GM23338 (cell line): ENCODE measurements around the gene MFSD11. TPM values are rescaled to one million over a fixed set of nuclear protein-coding genes. Genes with fewer than 3 reads are reported as not detected.

Source experiments
- ATAC-seq: fragments of 200-7000 bp; cut with Tn5 transposase; 3 replicates; pipeline ENCODE4 v1.9.1; 2020
- DNase-seq: peaks from one replicate; pipeline ENCODE4 v3.0.0-alpha.2; 2015; ENCODE audit warnings: low spot score
- H2AFZ ChIP-seq: fragments of 200-600 bp; sonication (generic); 2 replicates; pipeline ENCODE4 v1.8.0; 2016; ENCODE audit warnings: antibody characterized with exemption, mild to moderate bottlenecking, moderate library complexity
- H3F3A ChIP-seq: fragments of 200-600 bp; sonication (generic); replicated peaks from 2 replicates; pipeline ENCODE4 v1.8.0; 2017; ENCODE audit warnings: antibody characterized with exemption, mixed run types, low read depth
- H3K27ac ChIP-seq: fragments of 200-600 bp; sonication (generic); 2 replicates; pipeline ENCODE4 v1.6.1; 2016; ENCODE audit warnings: low read depth
- H3K27me3 ChIP-seq: fragments of 200-600 bp; sonication (generic); 2 replicates; pipeline ENCODE4 v1.8.0; 2016; ENCODE audit warnings: mild to moderate bottlenecking, mixed run types, moderate library complexity; ENCODE audit not compliant: insufficient read depth
- H3K36me3 ChIP-seq: fragments of 200-600 bp; sonication (generic); 2 replicates; pipeline ENCODE4 v1.8.0; 2016; ENCODE audit warnings: mild to moderate bottlenecking; ENCODE audit not compliant: insufficient read depth
- H3K4me1 ChIP-seq: fragments of 200-600 bp; sonication (generic); 2 replicates; pipeline ENCODE4 v1.8.0; 2016; ENCODE audit warnings: mild to moderate bottlenecking, moderate library complexity; ENCODE audit not compliant: insufficient read depth
- H3K4me2 ChIP-seq: fragments of 200-600 bp; sonication (generic); 2 replicates; pipeline ENCODE4 v1.7.1; 2017; ENCODE audit warnings: mixed run types
- H3K4me3 ChIP-seq: fragments of 200-600 bp; sonication (generic); 2 replicates; pipeline ENCODE4 v1.6.1; 2016; ENCODE audit warnings: mixed run types
- H3K79me2 ChIP-seq: fragments of 200-600 bp; sonication (generic); replicated peaks from 2 replicates; pipeline ENCODE4 v1.8.0; 2017; ENCODE audit warnings: mild to moderate bottlenecking; ENCODE audit not compliant: insufficient read depth
- H3K9me2 ChIP-seq: fragments of 200-600 bp; sonication (generic); 2 replicates; pipeline ENCODE4 v1.8.0; 2017; ENCODE audit not compliant: insufficient read depth
- H4K20me1 ChIP-seq: fragments of 200-600 bp; sonication (generic); replicated peaks from 2 replicates; pipeline ENCODE4 v1.8.0; 2017; ENCODE audit warnings: mild to moderate bottlenecking; ENCODE audit not compliant: insufficient read depth
- H3K27ac Mint-ChIP-seq: 2 replicates; pipeline ENCODE4 v1.8.0; 2020; ENCODE audit warnings: inconsistent platforms, mild to moderate bottlenecking, moderate library complexity, mixed read lengths
- H3K27me3 Mint-ChIP-seq: 3 replicates; pipeline ENCODE4 v1.8.0; 2022; ENCODE audit warnings: low read depth, mild to moderate bottlenecking, moderate library complexity, mixed read lengths, inconsistent platforms; ENCODE audit not compliant: insufficient read depth, poor library complexity
- H3K36me3 Mint-ChIP-seq: 3 replicates; pipeline ENCODE4 v1.8.0; 2021; ENCODE audit warnings: low read depth, mild to moderate bottlenecking, inconsistent platforms, moderate library complexity, mixed read lengths
- H3K4me1 Mint-ChIP-seq: 3 replicates; pipeline ENCODE4 v1.8.0; 2020; ENCODE audit warnings: mild to moderate bottlenecking, inconsistent platforms, mixed read lengths
- H3K4me3 Mint-ChIP-seq: 3 replicates; pipeline ENCODE4 v1.8.0; 2021; ENCODE audit warnings: moderate library complexity, mild to moderate bottlenecking, inconsistent platforms, mixed read lengths
- H3K9me3 Mint-ChIP-seq: 3 replicates; pipeline ENCODE4 v1.8.0; 2020; ENCODE audit warnings: moderate library complexity, mild to moderate bottlenecking, inconsistent platforms, mixed read lengths
- CREB1 ChIP-seq: fragments of 250-450 bp; sonication (Bioruptor Pico); IDR thresholded peaks from 2 replicates; pipeline ENCODE4 v1.5.0; 2020; ENCODE audit warnings: low read depth, mild to moderate bottlenecking, moderate library complexity
- EZH2 ChIP-seq: fragments of 200-600 bp; sonication (generic); IDR thresholded peaks from one replicate; pipeline ENCODE4 v1.8.0; 2017; ENCODE audit warnings: antibody characterized with exemption, mild to moderate bottlenecking, low read depth; ENCODE audit not compliant: unreplicated experiment
- EZH2phosphoT487 ChIP-seq: fragments of 200-600 bp; sonication (generic); IDR thresholded peaks from one replicate; pipeline ENCODE4 v1.8.1; 2018; ENCODE audit warnings: antibody characterized with exemption; ENCODE audit not compliant: unreplicated experiment
- JUNB ChIP-seq: IDR thresholded peaks from one replicate; pipeline ENCODE4 v1.6.1; 2016; ENCODE audit warnings: antibody characterized with exemption; ENCODE audit not compliant: unreplicated experiment
- POLR2AphosphoS5 ChIP-seq: IDR thresholded peaks from 2 replicates; pipeline ENCODE4 v1.6.1; 2016; ENCODE audit warnings: antibody characterized with exemption, low read depth
- STAT1 ChIP-seq: IDR thresholded peaks from one replicate; pipeline ENCODE4 v1.6.1; 2016; ENCODE audit warnings: antibody characterized with exemption; ENCODE audit not compliant: unreplicated experiment
- ZNF114 ChIP-seq: fragments of 250-450 bp; sonication (Bioruptor Pico); IDR thresholded peaks from 2 replicates; pipeline ENCODE4 v1.5.0; 2020; ENCODE audit warnings: mild to moderate bottlenecking, moderate library complexity
- ZNF331 ChIP-seq: fragments of 250-450 bp; sonication (Bioruptor Pico); IDR thresholded peaks from 2 replicates; pipeline ENCODE4 v1.5.0; 2020; ENCODE audit warnings: low read depth, mild to moderate bottlenecking, moderate library complexity
- polyA plus RNA-seq: library from polyadenylated mRNA; unstranded; fragments of >200 nt; fragmentation: Nextera tagmentation; extraction: Ambion mirVana; gene quantifications from 2 replicates; pipeline ENCODE4 v1.2.1, GENCODE V29; 2016
- total RNA-seq: library from RNA; depleted of rRNA; stranded (reverse); fragments of >200 nt; shearing (Covaris generic); gene quantifications from 2 replicates; pipeline ENCODE4 v1.2.3, GENCODE V29; 2014
- TF ChIP-seq, protein P1 (sequence below): IDR thresholded peaks from 2 replicates; pipeline ENCODE4 v1.6.1; 2016; ENCODE audit warnings: antibody characterized with exemption
- TF ChIP-seq, protein P2 (sequence below), 2 experiments: fragments of 200-600 bp in 1 of 2; sonication (generic) in 1 of 2; conservative IDR thresholded peaks; 2 replicates each; pipeline versions ENCODE4 v1.5.1 to v1.6.1; 2016 to 2017; ENCODE audit warnings: antibody characterized with exemption in 2 of 2, low read depth in 2 of 2, mild to moderate bottlenecking in 2 of 2, moderate library complexity in 1 of 2
- TF ChIP-seq, protein P3 (sequence below): fragments of 250-450 bp; sonication (Bioruptor Pico); IDR thresholded peaks from 2 replicates; pipeline ENCODE4 v1.5.0; 2020; ENCODE audit warnings: mild to moderate bottlenecking, moderate library complexity

The MFSD11 gene
- total and polyA plus RNA-seq, 2 experiments from 2014 or later, result 10.2 to 35.3 TPM

DNA sequence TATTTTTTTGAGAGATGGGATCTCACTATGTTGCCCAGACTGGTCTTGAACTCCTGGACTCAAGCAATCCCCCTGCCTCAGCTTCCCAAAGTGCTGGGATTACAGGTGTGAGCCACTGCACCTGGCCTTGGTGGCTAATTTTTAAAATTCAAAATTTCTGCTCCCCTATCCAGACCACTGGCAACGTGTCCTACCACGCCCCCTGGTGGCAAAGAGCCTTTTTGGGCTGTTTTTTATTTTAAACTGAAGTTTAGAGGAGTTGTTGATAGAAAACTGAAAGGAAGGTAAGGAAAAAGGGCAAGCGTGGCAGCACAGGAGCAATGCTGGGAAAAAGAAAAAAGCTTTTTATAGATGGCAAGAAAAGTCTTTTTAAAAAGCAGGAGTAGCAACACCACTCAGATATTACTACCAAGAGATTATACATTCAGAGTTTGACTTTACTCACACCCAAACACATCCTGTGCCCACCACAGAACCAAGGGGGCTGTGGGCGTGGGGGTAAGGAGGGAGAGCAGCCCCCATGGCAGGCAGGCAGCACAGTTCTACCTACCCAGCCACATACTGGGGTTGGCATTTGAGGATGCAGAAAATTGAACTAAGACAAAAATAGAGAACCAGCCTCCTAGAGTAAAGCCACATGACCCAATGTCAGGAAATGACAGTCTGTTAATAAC is 23.0 kb upstream of the MFSD11 start:
- peak; percentile 78 for DNase-seq
- Mint-ChIP-seq H3K27me3 (peaks cover 15% of the 10 kb centered on the region), H3K4me3 (no peak overlapping the region), H3K9me3 (no peaks in the 10 kb centered on the region), H3K27ac (no peak overlapping the region), H3K4me1 (peaks cover 12% of the 10 kb centered on the region), H3K36me3 (peaks cover 37% of the 10 kb centered on the region)
- Histone ChIP-seq H3K4me1 (peaks cover 9% of the 10 kb centered on the region), H3K4me2 (no peak overlapping the region), H4K20me1 (peaks cover 4% of the 10 kb centered on the region; the same call in 1 of the 2 replicates), H2AFZ (no peak overlapping the region), H3K9me2 (no peaks in the 10 kb centered on the region), H3K27ac (peak overlapping the region; percentile 4; the same call in 1 of the 2 replicates), H3K36me3 (peaks cover 22% of the 10 kb centered on the region), H3K79me2 (no peaks in the 10 kb centered on the region), H3K4me3 (no peak overlapping the region), H3K27me3 (peaks cover 3% of the 10 kb centered on the region), H3F3A (peaks cover 6% of the 10 kb centered on the region; the same call in 1 of the 2 replicates)
- ATAC-seq, result peak; percentile 10; the same call in 1 of the 3 replicates
- TF ChIP-seq, protein P1, sequence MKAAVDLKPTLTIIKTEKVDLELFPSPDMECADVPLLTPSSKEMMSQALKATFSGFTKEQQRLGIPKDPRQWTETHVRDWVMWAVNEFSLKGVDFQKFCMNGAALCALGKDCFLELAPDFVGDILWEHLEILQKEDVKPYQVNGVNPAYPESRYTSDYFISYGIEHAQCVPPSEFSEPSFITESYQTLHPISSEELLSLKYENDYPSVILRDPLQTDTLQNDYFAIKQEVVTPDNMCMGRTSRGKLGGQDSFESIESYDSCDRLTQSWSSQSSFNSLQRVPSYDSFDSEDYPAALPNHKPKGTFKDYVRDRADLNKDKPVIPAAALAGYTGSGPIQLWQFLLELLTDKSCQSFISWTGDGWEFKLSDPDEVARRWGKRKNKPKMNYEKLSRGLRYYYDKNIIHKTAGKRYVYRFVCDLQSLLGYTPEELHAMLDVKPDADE, result no peak
- TF ChIP-seq, protein P2, sequence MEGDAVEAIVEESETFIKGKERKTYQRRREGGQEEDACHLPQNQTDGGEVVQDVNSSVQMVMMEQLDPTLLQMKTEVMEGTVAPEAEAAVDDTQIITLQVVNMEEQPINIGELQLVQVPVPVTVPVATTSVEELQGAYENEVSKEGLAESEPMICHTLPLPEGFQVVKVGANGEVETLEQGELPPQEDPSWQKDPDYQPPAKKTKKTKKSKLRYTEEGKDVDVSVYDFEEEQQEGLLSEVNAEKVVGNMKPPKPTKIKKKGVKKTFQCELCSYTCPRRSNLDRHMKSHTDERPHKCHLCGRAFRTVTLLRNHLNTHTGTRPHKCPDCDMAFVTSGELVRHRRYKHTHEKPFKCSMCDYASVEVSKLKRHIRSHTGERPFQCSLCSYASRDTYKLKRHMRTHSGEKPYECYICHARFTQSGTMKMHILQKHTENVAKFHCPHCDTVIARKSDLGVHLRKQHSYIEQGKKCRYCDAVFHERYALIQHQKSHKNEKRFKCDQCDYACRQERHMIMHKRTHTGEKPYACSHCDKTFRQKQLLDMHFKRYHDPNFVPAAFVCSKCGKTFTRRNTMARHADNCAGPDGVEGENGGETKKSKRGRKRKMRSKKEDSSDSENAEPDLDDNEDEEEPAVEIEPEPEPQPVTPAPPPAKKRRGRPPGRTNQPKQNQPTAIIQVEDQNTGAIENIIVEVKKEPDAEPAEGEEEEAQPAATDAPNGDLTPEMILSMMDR (conservative IDR thresholded peaks at IDR 0.05; ENCODE audit: low read depth in 2 of 2), result peak; percentile 80 to 95

DNA sequence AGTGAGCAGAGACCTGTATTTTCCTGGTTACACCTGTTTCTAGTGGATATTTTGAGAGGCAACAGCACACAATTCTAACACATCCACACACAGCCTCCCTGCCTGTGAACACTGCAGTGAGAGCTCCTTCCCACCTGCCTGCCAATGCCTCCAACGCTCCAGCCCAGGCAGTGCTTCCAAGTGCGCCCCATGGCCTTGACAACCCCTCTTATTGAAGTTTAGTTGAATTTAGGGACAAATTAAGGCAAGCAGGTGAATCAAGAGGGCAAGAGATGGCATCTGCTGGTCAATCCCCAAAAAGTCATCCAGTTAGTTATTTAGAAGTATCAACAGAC is 22.5 kb upstream of the MFSD11 start:
- Histone ChIP-seq H3F3A (peaks cover 6% of the 10 kb centered on the region; the same call in 1 of the 2 replicates), H4K20me1 (peaks cover 4% of the 10 kb centered on the region; the same call in 1 of the 2 replicates), H3K27ac (peak overlapping the region; percentile 4; the same call in 1 of the 2 replicates), H3K4me2 (no peak overlapping the region), H3K4me1 (peaks cover 8% of the 10 kb centered on the region), H3K79me2 (no peaks in the 10 kb centered on the region), H2AFZ (no peak overlapping the region), H3K4me3 (no peak overlapping the region), H3K9me2 (no peaks in the 10 kb centered on the region), H3K36me3 (peaks cover 22% of the 10 kb centered on the region), H3K27me3 (no peaks in the 10 kb centered on the region)
- Mint-ChIP-seq H3K9me3 (no peaks in the 10 kb centered on the region), H3K36me3 (peaks cover 41% of the 10 kb centered on the region), H3K4me1 (peaks cover 10% of the 10 kb centered on the region), H3K27me3 (peaks cover 12% of the 10 kb centered on the region), H3K4me3 (no peak overlapping the region), H3K27ac (no peak overlapping the region)
- ATAC-seq (no peak), DNase-seq (no peak)
- TF ChIP-seq, protein P1, result no peak
- no peak for TF ChIP-seq EZH2
- no peak for TF ChIP-seq ZNF331
- no peak for TF ChIP-seq JUNB
- no peak for TF ChIP-seq POLR2AphosphoS5
- no peak for TF ChIP-seq ZNF114 (CRISPR knock-in tag)
- no peak for TF ChIP-seq STAT1
- no peak for TF ChIP-seq CREB1 (CRISPR knock-in tag)
- TF ChIP-seq, protein P3, sequence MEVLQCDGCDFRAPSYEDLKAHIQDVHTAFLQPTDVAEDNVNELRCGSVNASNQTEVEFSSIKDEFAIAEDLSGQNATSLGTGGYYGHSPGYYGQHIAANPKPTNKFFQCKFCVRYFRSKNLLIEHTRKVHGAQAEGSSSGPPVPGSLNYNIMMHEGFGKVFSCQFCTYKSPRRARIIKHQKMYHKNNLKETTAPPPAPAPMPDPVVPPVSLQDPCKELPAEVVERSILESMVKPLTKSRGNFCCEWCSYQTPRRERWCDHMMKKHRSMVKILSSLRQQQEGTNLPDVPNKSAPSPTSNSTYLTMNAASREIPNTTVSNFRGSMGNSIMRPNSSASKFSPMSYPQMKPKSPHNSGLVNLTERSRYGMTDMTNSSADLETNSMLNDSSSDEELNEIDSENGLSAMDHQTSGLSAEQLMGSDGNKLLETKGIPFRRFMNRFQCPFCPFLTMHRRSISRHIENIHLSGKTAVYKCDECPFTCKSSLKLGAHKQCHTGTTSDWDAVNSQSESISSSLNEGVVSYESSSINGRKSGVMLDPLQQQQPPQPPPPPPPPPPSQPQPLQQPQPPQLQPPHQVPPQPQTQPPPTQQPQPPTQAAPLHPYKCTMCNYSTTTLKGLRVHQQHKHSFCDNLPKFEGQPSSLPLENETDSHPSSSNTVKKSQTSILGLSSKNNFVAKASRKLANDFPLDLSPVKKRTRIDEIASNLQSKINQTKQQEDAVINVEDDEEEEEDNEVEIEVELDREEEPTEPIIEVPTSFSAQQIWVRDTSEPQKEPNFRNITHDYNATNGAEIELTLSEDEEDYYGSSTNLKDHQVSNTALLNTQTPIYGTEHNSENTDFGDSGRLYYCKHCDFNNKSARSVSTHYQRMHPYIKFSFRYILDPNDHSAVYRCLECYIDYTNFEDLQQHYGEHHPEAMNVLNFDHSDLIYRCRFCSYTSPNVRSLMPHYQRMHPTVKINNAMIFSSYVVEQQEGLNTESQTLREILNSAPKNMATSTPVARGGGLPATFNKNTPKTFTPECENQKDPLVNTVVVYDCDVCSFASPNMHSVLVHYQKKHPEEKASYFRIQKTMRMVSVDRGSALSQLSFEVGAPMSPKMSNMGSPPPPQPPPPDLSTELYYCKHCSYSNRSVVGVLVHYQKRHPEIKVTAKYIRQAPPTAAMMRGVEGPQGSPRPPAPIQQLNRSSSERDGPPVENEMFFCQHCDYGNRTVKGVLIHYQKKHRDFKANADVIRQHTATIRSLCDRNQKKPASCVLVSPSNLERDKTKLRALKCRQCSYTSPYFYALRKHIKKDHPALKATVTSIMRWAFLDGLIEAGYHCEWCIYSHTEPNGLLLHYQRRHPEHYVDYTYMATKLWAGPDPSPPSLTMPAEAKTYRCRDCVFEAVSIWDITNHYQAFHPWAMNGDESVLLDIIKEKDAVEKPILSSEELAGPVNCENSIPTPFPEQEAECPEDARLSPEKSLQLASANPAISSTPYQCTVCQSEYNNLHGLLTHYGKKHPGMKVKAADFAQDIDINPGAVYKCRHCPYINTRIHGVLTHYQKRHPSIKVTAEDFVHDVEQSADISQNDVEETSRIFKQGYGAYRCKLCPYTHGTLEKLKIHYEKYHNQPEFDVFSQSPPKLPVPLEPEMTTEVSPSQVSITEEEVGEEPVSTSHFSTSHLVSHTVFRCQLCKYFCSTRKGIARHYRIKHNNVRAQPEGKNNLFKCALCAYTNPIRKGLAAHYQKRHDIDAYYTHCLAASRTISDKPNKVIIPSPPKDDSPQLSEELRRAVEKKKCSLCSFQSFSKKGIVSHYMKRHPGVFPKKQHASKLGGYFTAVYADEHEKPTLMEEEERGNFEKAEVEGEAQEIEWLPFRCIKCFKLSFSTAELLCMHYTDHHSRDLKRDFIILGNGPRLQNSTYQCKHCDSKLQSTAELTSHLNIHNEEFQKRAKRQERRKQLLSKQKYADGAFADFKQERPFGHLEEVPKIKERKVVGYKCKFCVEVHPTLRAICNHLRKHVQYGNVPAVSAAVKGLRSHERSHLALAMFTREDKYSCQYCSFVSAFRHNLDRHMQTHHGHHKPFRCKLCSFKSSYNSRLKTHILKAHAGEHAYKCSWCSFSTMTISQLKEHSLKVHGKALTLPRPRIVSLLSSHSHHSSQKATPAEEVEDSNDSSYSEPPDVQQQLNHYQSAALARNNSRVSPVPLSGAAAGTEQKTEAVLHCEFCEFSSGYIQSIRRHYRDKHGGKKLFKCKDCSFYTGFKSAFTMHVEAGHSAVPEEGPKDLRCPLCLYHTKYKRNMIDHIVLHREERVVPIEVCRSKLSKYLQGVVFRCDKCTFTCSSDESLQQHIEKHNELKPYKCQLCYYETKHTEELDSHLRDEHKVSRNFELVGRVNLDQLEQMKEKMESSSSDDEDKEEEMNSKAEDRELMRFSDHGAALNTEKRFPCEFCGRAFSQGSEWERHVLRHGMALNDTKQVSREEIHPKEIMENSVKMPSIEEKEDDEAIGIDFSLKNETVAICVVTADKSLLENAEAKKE (CRISPR knock-in tag), result no peak
- TF ChIP-seq EZH2phosphoT487, result no peak
